ENCODE measurements around the gene PRKAG2.

- TF ChIP-seq EZH2 (IDR thresholded peaks at IDR 0.05; ENCODE audit: borderline replicate concordance, low read length) (no peak), CTCF (conservative IDR thresholded peaks at IDR 0.05 in 1 of 2, IDR thresholded peaks at IDR 0.05 in 1 of 2; ENCODE audit: extremely low read depth in 1 of 2, insufficient read depth in 1 of 2, low read depth in 1 of 2, low read length in 2 of 2) (peak; percentile 50 to 87)
Measured at GRCh38 chr7:151626422-151627115, 250.3 kb downstream of the PRKAG2 start.

All from mammary epithelial cell (primary cell).